A673 (cell line): ENCODE results near the gene TTC1. TPM values are rescaled to one million over a fixed set of nuclear protein-coding genes. Genes with fewer than 3 reads are reported as not detected.

Source experiments
- BruUV-seq: library from RNA; stranded (reverse); fragments of 400-500 nt; replicated peaks from 2 replicates; lab custom pipeline; 2021; lab: Mats Ljungman, UMichigan
- CTCF ChIA-PET: fragments of 300-600 bp; sonication (Branson Sonifier 250); formaldehyde crosslinking; loops from one replicate; lab custom pipeline; 2022; ENCODE audit warnings: antibody characterized with exemption; lab: Charles Lee
- POLR2A ChIA-PET: fragments of 300-600 bp; sonication (Branson Sonifier 250); formaldehyde crosslinking; loops from one replicate; lab custom pipeline; 2022; ENCODE audit warnings: antibody characterized with exemption; ENCODE audit not compliant: low non-redundant PET; lab: Charles Lee
- DNase-seq: peaks from one replicate; pipeline ENCODE4 v3.0.0-alpha.2; 2015; ENCODE audit warnings: low spot score
- H3K27ac ChIP-seq: fragments of 200-600 bp; sonication (generic); 2 replicates; pipeline ENCODE4 v1.5.1; 2016; ENCODE audit warnings: mixed run types, low read depth, mild to moderate bottlenecking, mixed read lengths, antibody characterized with exemption, low read length; ENCODE audit not compliant: poor library complexity, severe bottlenecking
- H3K27me3 ChIP-seq: fragments of 200-600 bp; sonication (generic); replicated peaks from 2 replicates; pipeline ENCODE4 v1.6.1; 2017; ENCODE audit warnings: mixed run types, low read depth, mild to moderate bottlenecking, mixed read lengths, antibody characterized with exemption, low read length; ENCODE audit not compliant: insufficient read depth, poor library complexity
- H3K36me3 ChIP-seq: fragments of 200-600 bp; sonication (generic); 2 replicates; pipeline ENCODE4 v1.6.1; 2016; ENCODE audit warnings: mixed run types, mild to moderate bottlenecking, mixed read lengths, antibody characterized with exemption, low read length; ENCODE audit not compliant: insufficient read depth, poor library complexity, severe bottlenecking
- H3K4me1 ChIP-seq: fragments of 200-600 bp; sonication (generic); 2 replicates; pipeline ENCODE4 v1.6.1; 2017; ENCODE audit warnings: mixed run types, mild to moderate bottlenecking, mixed read lengths, antibody characterized with exemption, low read length; ENCODE audit not compliant: insufficient read depth, poor library complexity, severe bottlenecking
- H3K4me3 ChIP-seq: fragments of 200-600 bp; sonication (generic); 2 replicates; pipeline ENCODE4 v1.5.1; 2016; ENCODE audit warnings: low read depth, mixed run types, mild to moderate bottlenecking, mixed read lengths, low read length; ENCODE audit not compliant: poor library complexity, severe bottlenecking
- H3K9me3 ChIP-seq: fragments of 200-600 bp; sonication (generic); 2 replicates; pipeline ENCODE4 v1.6.1; 2016; ENCODE audit warnings: mixed run types, low read depth, mild to moderate bottlenecking, mixed read lengths, antibody characterized with exemption, low read length; ENCODE audit not compliant: poor library complexity, severe bottlenecking
- EZH2 ChIP-seq: fragments of 200-600 bp; sonication (generic); IDR thresholded peaks from 2 replicates; pipeline ENCODE4 v1.6.1; 2017; ENCODE audit warnings: borderline replicate concordance, low read depth, mild to moderate bottlenecking, mixed read lengths, antibody characterized with exemption, low read length; ENCODE audit not compliant: poor library complexity, severe bottlenecking
- intact Hi-C: fragments of 100-400 bp; cut with micrococcal nuclease; formaldehyde crosslinking; loops from one replicate; pipeline ENCODE4 v1.10.0; 2022; ENCODE audit not compliant: unreplicated experiment
- total RNA-seq: library from RNA; stranded (reverse); gene quantifications from 2 replicates; pipeline ENCODE4 v1.2.3, GENCODE V29; 2021
- TF ChIP-seq, protein P1 (sequence below): fragments of 300-800, 200-600 bp; sonication (generic); conservative IDR thresholded peaks from 2 replicates; pipeline ENCODE4 v1.5.1; 2017; ENCODE audit warnings: low read depth, mild to moderate bottlenecking, antibody characterized with exemption, low read length, moderate library complexity, mixed read lengths

TTC1 gene
- total RNA-seq, 1 experiment from 2014 or later = 66.5 TPM

DNA sequence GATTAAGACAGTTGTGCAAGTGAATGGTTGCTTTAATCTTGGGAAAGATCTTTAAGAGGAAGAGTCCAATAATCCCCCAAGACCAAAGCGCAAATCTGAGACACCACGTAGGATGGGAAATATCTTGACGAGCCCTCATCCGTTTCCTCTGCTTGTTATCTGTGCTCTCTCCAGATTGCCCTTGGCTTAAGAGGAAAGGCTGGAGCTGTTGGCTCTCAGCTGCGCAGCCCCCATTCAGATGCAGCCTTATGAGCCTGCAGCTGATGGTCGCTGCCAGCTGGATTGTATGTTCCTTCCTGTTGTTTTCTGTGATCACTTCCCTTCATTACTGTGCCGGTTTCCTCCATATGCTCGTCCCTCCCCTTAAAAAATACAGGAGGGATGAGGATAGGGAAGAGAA, 62.6 kb downstream of the TTC1 start:
- POLR2A ChIA-PET = no interaction called here
- intact Hi-C loops = no loop called here
- peaks cover 11% of the 10 kb centered on the region for H3K4me1 ChIP-seq
- H3K4me3 ChIP-seq = no peak overlapping the region
- H3K27ac ChIP-seq = peak overlapping the region; percentile 55
- H3K36me3 ChIP-seq = no peaks in the 10 kb centered on the region
- DNase-seq = peak; percentile 46
- no TSS peak for BruUV-seq
- no peaks in the 10 kb centered on the region for H3K27me3 ChIP-seq
- H3K9me3 ChIP-seq = no peaks in the 10 kb centered on the region
- no peak for TF ChIP-seq EZH2
- TF ChIP-seq, protein P1, sequence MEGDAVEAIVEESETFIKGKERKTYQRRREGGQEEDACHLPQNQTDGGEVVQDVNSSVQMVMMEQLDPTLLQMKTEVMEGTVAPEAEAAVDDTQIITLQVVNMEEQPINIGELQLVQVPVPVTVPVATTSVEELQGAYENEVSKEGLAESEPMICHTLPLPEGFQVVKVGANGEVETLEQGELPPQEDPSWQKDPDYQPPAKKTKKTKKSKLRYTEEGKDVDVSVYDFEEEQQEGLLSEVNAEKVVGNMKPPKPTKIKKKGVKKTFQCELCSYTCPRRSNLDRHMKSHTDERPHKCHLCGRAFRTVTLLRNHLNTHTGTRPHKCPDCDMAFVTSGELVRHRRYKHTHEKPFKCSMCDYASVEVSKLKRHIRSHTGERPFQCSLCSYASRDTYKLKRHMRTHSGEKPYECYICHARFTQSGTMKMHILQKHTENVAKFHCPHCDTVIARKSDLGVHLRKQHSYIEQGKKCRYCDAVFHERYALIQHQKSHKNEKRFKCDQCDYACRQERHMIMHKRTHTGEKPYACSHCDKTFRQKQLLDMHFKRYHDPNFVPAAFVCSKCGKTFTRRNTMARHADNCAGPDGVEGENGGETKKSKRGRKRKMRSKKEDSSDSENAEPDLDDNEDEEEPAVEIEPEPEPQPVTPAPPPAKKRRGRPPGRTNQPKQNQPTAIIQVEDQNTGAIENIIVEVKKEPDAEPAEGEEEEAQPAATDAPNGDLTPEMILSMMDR = no peak
- CTCF ChIA-PET = no interaction called here

DNA sequence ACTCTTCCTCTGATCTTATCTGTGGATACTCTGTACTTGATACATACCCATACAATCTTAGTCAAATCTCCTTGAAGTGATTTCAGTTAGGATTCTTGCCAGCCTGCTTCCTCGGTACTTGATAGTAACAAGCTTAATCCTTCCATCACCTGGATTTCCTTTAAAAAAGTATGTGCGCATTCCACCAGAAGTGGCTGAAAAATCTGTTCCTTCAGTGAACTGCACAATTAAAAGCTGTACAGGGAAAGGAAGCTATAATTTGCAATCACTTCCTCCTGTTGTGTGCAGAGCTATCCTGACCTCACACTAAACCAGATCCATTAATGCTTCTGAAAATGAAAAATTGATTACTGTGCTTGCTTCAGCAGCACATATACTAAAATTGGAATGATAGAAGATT, 63.0 kb downstream of the TTC1 start:
- no TSS peak for BruUV-seq
- H3K27me3 ChIP-seq = no peaks in the 10 kb centered on the region
- CTCF ChIA-PET = no interaction called here
- POLR2A ChIA-PET = interaction anchor here (0.7 kb wide), 1 partner anchor 864 kb away, joined by 3 read pairs; no protein-coding TSS in a partner anchor
- H3K4me1 ChIP-seq = peaks cover 11% of the 10 kb centered on the region
- no peaks in the 10 kb centered on the region for H3K36me3 ChIP-seq
- peak overlapping the region; percentile 55 for H3K27ac ChIP-seq
- no peaks in the 10 kb centered on the region for H3K9me3 ChIP-seq
- TF ChIP-seq, protein P1 = no peak
- no peak for TF ChIP-seq EZH2
- peak; percentile 10 for DNase-seq
- H3K4me3 ChIP-seq = no peak overlapping the region
- intact Hi-C loops = no loop called here

DNA sequence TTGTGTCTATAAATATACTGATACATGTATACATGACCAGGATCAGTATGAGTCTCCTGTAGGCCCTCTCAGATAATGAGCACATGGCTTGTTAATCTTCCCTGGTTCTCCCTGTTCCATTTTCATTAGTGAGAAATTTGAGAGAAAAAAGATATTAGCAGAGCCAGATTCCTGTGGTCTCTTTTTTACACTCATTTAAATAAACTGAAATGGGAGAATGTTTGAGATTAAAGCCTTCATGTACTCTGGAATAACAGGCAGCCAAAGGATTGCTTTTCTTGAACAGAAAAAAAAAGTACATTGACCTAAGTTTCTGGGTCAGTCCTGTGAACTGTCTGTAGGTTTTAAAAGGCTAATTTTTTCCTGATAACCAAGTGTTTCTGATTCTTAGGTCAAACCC, 66.1 kb downstream of the TTC1 start:
- BruUV-seq = no TSS peak
- intact Hi-C loops = no loop called here
- no peaks in the 10 kb centered on the region for H3K9me3 ChIP-seq
- CTCF ChIA-PET = no interaction called here
- H3K27me3 ChIP-seq = no peaks in the 10 kb centered on the region
- DNase-seq = no peak
- H3K4me1 ChIP-seq = peaks cover 11% of the 10 kb centered on the region
- H3K4me3 ChIP-seq = no peak overlapping the region
- TF ChIP-seq EZH2 = no peak
- TF ChIP-seq, protein P1 = no peak
- H3K27ac ChIP-seq = no peak overlapping the region
- no peaks in the 10 kb centered on the region for H3K36me3 ChIP-seq
- POLR2A ChIA-PET = no interaction called here
